HK-2 (cell line): ENCODE measurements around the gene ACVRL1.
"Not testable (repeated sequence)": the region's sequence is repeated elsewhere in the genome, so short reads cannot be mapped to it uniquely, and the experiment has no call there.

Experiments
- DNase-seq: peaks from one replicate; pipeline ENCODE4 v3.0.0-alpha.2; 2018; ENCODE audit not compliant: unreplicated experiment

Gene ACVRL1

DNA sequence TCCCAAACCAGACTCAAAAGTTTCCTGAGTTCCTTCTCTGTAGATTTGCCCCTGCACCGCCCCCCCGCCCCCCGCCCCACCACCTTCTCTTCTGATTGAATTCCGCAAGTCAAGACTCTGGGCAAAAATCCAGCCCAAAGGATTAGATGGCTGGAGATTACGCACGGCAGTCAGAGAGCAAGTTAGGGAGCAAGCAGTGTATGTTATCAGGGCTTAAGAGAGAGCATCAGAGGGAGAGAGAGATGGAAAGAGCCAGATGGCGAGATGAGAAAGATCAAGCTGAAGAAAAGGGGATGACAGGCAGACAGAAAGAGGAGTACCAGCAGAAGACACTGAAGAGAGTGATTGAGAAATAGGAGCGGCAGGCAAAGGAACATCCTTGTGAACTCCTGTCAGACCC, 33.3 kb upstream of the ACVRL1 start:
- no peak for DNase-seq

DNA sequence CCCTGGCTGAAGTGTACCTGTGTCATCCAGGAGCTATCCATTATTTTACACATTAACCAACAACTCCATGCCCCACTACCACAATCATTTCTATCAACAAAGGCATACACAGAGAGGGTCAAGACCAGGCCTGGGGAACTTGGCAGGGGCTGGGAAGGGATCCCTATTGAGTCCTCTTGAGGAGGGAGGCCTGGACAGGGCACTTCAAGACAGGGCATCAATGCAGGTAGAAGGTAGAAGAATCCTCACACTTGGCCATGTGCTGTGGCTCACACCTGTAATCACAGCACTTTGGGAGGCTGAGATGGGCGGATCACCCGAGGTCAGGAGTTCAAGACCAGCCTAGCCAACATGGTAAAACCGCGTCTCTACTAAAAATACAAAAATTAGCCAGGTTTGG, 32.8 kb upstream of the ACVRL1 start:
- DNase-seq = no peak

DNA sequence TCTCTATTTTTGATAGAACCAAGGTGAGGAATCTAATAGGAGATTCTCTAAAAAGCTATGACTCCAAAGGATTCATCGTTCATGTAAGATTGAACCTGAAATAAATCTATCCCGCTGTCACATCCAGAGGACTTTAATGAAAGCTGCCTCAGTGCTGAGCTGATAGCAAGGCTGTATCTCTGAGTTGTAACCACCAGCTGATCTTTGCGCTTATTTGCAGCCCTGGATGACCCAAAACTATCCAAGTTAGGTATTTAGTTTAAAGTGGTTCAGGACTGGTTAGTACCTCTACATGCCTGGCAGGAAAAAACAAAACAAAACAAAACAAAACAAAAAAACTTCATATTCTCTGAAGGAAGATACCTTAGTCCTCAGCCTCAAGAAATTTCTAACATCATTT, 28.2 kb upstream of the ACVRL1 start:
- DNase-seq = no peak

GRCh38 chr12:51883295-51883694, 24.0 kb upstream of the ACVRL1 start:
- no peak for DNase-seq

- DNase-seq = no peak
Measured at GRCh38 chr12:51883998-51884675, 23.2 kb upstream of the ACVRL1 start.

- DNase-seq = no peak
Measured at GRCh38 chr12:51884676-51885229, 22.6 kb upstream of the ACVRL1 start.

DNA sequence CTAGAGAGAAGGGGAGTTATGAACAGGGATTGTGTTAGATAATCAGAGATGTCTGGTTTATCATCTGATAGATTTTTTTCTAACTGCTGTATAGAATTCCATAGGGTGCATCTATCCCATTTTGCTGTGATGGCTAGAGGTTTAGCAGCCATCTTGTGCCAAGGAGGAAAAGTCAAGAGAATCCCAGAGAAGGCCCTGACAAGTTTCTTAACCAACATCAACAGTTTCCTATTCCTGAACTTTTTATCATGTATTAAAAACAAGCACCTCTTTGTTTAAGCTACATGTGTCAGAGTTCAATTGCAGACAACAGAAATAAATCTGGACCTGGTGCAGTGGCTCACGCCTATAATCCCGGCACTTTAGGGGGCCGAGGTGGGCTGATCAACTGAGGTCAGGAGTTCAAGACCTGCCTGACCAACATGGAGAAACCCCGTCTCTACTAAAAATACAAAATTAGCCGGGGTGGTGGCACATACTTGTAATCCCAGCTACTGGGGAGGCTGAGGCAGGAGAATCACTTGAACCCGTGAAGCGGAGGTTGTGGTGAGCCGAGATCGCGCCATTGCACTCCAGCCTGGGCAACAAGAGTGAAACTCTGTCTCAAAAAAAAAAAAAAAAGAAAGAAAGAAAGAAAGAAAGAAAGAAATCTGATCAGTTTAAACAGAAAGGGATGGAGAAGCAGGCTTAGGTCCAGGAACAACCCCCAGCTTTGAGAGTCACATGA, 21.8 kb upstream of the ACVRL1 start:
- not testable (repeated sequence) for DNase-seq

DNA sequence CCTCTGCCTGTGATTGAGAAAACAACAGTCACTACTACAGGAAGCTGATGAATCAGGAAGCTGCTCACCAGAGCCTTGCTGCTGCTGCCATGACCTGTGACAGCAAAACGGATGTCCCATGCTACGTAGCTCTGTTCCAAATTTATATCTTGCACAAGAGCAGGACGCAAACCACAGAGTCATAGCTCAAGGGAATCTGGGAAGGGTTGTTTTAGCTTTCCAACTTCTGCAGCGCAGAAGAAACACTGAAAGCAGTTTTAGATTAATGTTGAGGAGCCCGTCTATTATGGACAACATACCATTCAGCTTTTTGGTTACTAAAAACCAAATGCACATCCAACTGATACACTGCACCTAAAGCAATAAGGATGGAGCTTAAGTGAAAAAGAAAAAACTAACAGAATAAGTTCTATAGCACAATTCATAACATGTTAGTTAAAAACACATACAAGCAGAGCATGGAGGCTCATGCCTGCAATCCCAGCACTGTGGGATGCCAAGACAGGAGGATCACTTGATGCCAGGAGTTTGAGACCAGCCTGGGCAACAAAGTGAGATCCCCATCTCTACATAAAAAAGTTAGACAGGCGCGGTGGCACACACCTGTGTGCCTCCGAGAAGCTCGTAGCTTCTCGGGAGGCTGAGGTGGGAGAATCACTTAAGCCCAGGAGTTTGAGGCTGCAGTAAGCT, 21.1 kb upstream of the ACVRL1 start:
- DNase-seq = peak; percentile 21

GRCh38 chr12:51887476-51888315, 19.6 kb upstream of the ACVRL1 start, which contains the start of gene ANKRD33:
ANKRD33 (plus strand) TSS chr12:51888103; CDS start chr12:51888187, 84 bp downstream.
- no peak for DNase-seq

- no peak for DNase-seq
Measured at GRCh38 chr12:51888316-51889215, 18.7 kb upstream of the ACVRL1 start.

- no peak for DNase-seq
Measured at GRCh38 chr12:51889216-51890132, 17.8 kb upstream of the ACVRL1 start.

DNA sequence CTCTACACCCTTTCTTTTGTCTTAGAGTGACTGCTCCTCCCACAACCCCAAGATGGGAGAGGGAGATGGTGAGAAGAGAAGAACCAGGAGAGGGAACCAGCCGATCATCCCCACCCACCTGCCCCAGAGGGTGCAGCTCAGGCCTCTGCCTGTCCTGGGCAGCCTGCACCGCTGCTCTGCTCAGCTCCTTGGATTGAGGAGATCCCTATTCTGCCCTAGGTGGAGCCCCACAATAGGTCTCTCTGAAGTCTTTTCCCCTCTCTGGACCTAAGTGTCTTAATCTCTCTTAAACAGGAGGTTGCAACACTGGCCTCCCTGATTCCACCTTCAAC, 17.2 kb upstream of the ACVRL1 start:
- DNase-seq = no peak

GRCh38 chr12:51890511-51891171, 16.7 kb upstream of the ACVRL1 start:
- DNase-seq = no peak

- DNase-seq = no peak
Measured at GRCh38 chr12:51891843-51892242, 15.5 kb upstream of the ACVRL1 start.

GRCh38 chr12:51893786-51894185, 13.5 kb upstream of the ACVRL1 start:
- DNase-seq = no peak

DNA sequence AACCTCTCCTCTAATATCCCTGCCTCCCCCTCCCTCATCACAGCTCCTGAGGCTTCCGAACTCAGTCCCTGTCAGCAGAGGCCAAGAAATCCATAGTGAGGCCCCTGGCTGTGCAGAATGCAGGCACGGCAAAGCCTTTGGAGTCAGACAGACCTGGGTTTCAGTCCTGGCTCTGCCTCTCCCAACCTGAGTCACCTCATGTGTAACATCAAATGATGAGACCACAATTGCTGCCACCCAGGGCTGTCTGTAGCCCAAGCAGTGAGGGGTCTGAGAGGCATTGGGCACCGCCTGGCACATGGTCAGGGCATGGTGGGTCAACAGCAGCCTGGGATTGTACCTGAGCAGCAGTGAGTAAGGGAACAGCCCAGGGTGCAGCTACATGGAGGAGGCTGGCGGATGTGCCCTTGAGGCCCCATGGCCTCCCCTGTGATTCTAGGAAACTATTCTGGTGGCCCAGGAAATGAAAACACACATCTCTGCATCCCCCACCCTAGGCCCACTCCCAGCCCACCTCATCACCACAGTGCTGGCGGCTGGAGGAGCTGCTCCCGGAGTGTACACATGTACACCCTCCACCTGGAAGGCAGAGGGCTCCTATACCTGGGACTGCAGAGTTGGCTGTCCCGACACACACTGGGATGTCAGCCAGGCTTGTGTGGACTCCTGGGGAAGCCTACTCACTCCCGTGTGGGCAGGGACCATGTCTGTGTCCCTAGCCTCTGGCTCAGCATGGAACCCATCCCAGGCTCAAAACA, 11.7 kb upstream of the ACVRL1 start:
- DNase-seq = no peak

DNA sequence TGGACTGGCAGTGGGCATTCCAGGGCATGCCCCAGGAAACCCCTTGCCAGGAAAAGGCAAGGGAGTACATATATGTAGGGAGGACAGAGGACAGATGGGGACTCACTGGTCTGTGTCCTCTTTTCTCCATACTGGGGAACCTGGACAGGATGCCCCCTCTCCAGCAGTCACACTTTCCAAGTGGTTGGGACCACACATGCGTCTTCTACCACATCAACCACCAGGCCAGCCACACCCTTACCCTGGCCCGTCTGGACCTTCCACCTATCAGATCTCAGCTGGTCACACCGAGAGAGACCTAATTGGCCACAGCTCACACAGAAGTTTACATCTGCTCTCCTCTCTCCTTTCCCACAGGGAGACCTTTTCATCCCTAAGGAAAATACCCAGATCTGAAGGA, 11.1 kb upstream of the ACVRL1 start:
- no peak for DNase-seq

DNA sequence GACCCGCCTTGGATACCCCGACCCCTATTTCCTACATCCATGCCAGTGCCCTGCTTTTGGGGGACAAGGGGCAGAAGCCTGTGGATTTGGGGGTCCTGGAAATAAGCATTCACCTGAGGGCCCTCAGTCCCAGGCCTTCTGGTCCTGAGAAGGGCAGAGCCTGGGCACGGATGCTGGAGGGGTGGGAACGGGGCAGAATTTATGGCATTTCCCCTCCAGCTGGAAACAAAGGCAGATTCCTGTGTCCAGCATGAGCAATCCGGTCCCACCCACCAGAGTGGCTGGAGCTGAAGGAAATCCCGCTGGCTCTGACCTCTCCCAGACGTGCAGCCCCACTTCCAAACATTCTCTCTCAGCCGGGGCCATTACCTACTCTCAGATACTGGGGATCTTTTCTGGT, 10.1 kb upstream of the ACVRL1 start:
- no peak for DNase-seq
